GM19372 (cell line): ENCODE measurements around the gene SREK1.
A peak's percentile ranks its signal among the peaks of the same experiment; 100 is the strongest.
"Not testable (repeated sequence)": the region's sequence is repeated elsewhere in the genome, so short reads cannot be mapped to it uniquely, and the experiment has no call there.

Source experiments
- ATAC-seq: cut with Tn5 transposase; IDR thresholded peaks from one replicate; pipeline ENCODE4 v1.9.1; 2021; ENCODE audit warnings: mild to moderate bottlenecking, low read depth, moderate library complexity; ENCODE audit not compliant: unreplicated experiment

Gene SREK1

GRCh38 chr5:66144074-66144833 is at the start of gene SREK1:
Gene SREK1 (plus strand): TSS chr5:66144300. CDS start chr5:66144377, 77 bp downstream.
- ATAC-seq = peak; percentile 86

GRCh38 chr5:66100851-66101250 is 43.2 kb upstream of the SREK1 start:
- ATAC-seq = no peak

- no peak for ATAC-seq
Measured at GRCh38 chr5:66113160-66113559, 30.9 kb upstream of the SREK1 start.

GRCh38 chr5:66118304-66118703 is 25.8 kb upstream of the SREK1 start:
- ATAC-seq = no peak

GRCh38 chr5:66122379-66123034 is 21.6 kb upstream of the SREK1 start:
- no peak for ATAC-seq

GRCh38 chr5:66129144-66129543 is 15.0 kb upstream of the SREK1 start:
- ATAC-seq = no peak

- ATAC-seq = no peak
Measured at GRCh38 chr5:66130493-66130892, 13.6 kb upstream of the SREK1 start.

GRCh38 chr5:66134407-66134861 is 9.7 kb upstream of the SREK1 start:
- ATAC-seq = no peak

- ATAC-seq = no peak
Measured at GRCh38 chr5:66136053-66136452, 8.0 kb upstream of the SREK1 start.

- ATAC-seq = not testable (repeated sequence)
Measured at GRCh38 chr5:66136944-66137343, 7.2 kb upstream of the SREK1 start.

GRCh38 chr5:66138637-66139317 is 5.3 kb upstream of the SREK1 start:
- no peak for ATAC-seq

GRCh38 chr5:66139318-66139712 is 4.8 kb upstream of the SREK1 start:
- no peak for ATAC-seq

GRCh38 chr5:66142417-66142816 is 1.7 kb upstream of the SREK1 start:
- no peak for ATAC-seq

GRCh38 chr5:66143473-66144073 is 527 bp upstream of the SREK1 start:
- ATAC-seq = peak; percentile 27

- ATAC-seq = peak; percentile 50
Measured at GRCh38 chr5:66144834-66145390, 812 bp downstream of the SREK1 start.

- ATAC-seq = no peak
Measured at GRCh38 chr5:66145737-66146136, 1.6 kb downstream of the SREK1 start.

GRCh38 chr5:66149950-66150349 is 5.8 kb downstream of the SREK1 start:
- no peak for ATAC-seq

GRCh38 chr5:66151030-66151429 is 6.9 kb downstream of the SREK1 start:
- ATAC-seq = no peak

- no peak for ATAC-seq
Measured at GRCh38 chr5:66151491-66151890, 7.4 kb downstream of the SREK1 start.

- ATAC-seq = no peak
Measured at GRCh38 chr5:66157046-66157445, 12.9 kb downstream of the SREK1 start.

- ATAC-seq = no peak
Measured at GRCh38 chr5:66161356-66161755, 17.3 kb downstream of the SREK1 start.
